M059J (cell line): ENCODE measurements around the gene WNK1. TPM values are rescaled to one million over a fixed set of nuclear protein-coding genes. Genes with fewer than 3 reads are reported as not detected.
"Not testable (repeated sequence)": the region's sequence is repeated elsewhere in the genome, so short reads cannot be mapped to it uniquely, and the experiment has no call there.

Experiments
- DNase-seq: peaks from one replicate; pipeline ENCODE4 v3.0.0-alpha.2; 2012; ENCODE audit warnings: low read depth
- total RNA-seq: library from RNA; depleted of rRNA; stranded (reverse); fragments of >200 nt; shearing (Covaris generic); gene quantifications from 2 replicates; pipeline ENCODE4 v1.2.3, GENCODE V29; 2014

Gene WNK1
- total RNA-seq, 1 experiment from 2014 or later = 40.7 TPM

- not testable (repeated sequence) for DNase-seq
Measured at GRCh38 chr12:817456-817855, 65.1 kb downstream of the WNK1 start.

- no peak for DNase-seq
Measured at GRCh38 chr12:817941-818600, 65.7 kb downstream of the WNK1 start.

- DNase-seq = peak; percentile 12
Measured at GRCh38 chr12:818733-819132, 66.4 kb downstream of the WNK1 start.

GRCh38 chr12:820336-820735, 68.0 kb downstream of the WNK1 start:
- DNase-seq = no peak

- no peak for DNase-seq
Measured at GRCh38 chr12:823028-823698, 70.8 kb downstream of the WNK1 start.

GRCh38 chr12:826331-826730, 74.0 kb downstream of the WNK1 start:
- DNase-seq = no peak

GRCh38 chr12:828726-829395, 76.5 kb downstream of the WNK1 start:
- DNase-seq = no peak

GRCh38 chr12:830111-830867, 77.9 kb downstream of the WNK1 start:
- no peak for DNase-seq

GRCh38 chr12:835754-836518, 83.6 kb downstream of the WNK1 start:
- DNase-seq = no peak

GRCh38 chr12:836952-837351, 84.6 kb downstream of the WNK1 start:
- DNase-seq = no peak

- no peak for DNase-seq
Measured at GRCh38 chr12:837548-837947, 85.2 kb downstream of the WNK1 start.

GRCh38 chr12:843609-844008, 91.2 kb downstream of the WNK1 start:
- no peak for DNase-seq

- no peak for DNase-seq
Measured at GRCh38 chr12:846421-846820, 94.0 kb downstream of the WNK1 start.

GRCh38 chr12:848173-848865, 95.9 kb downstream of the WNK1 start:
- peak; percentile 5 for DNase-seq

- DNase-seq = no peak
Measured at GRCh38 chr12:848882-849527, 96.6 kb downstream of the WNK1 start.

- DNase-seq = not testable (repeated sequence)
Measured at GRCh38 chr12:849733-850437, 97.5 kb downstream of the WNK1 start.

GRCh38 chr12:851343-851742, 99.0 kb downstream of the WNK1 start:
- no peak for DNase-seq

- DNase-seq = peak; percentile 42
Measured at GRCh38 chr12:851913-852312, 99.5 kb downstream of the WNK1 start.

GRCh38 chr12:852864-853263, 100.5 kb downstream of the WNK1 start:
- no peak for DNase-seq

- DNase-seq = peak; percentile 79
Measured at GRCh38 chr12:857611-858010, 105.2 kb downstream of the WNK1 start.
